Dendritic cell treated with granulocyte-macrophage colony-stimulating factor and Interleukin-4, amounts not matched to agents 40 ng/mL and 50 ng/mL, for 4 days (primary cell): Measurements from ENCODE around the gene PRM2.
A peak's percentile ranks its signal among the peaks of the same experiment; 100 is the strongest.

Experiments used
- H3K27ac Mint-ChIP-seq: one replicate; pipeline ENCODE4 v1.8.0; 2022; ENCODE audit warnings: mild to moderate bottlenecking, mixed read lengths
- H3K27me3 Mint-ChIP-seq: one replicate; pipeline ENCODE4 v1.8.0; 2022; ENCODE audit warnings: mild to moderate bottlenecking, mixed read lengths
- H3K36me3 Mint-ChIP-seq: one replicate; pipeline ENCODE4 v1.8.0; 2022; ENCODE audit warnings: low read depth, mixed read lengths
- H3K4me1 Mint-ChIP-seq: one replicate; pipeline ENCODE4 v1.8.0; 2022; ENCODE audit warnings: low read depth, mixed read lengths
- H3K4me3 Mint-ChIP-seq: one replicate; pipeline ENCODE4 v1.8.0; 2022; ENCODE audit warnings: mild to moderate bottlenecking, moderate library complexity, mixed read lengths
- H3K9me3 Mint-ChIP-seq: one replicate; pipeline ENCODE4 v1.8.0; 2022; ENCODE audit warnings: mixed read lengths
- intact Hi-C: fragments of 100-400 bp; cut with micrococcal nuclease; formaldehyde crosslinking; loops from one replicate; pipeline ENCODE4 v1.15.0; 2022

PRM2 gene

GRCh38 chr16:11276143-11276895 lies at the start of gene PRM2:
Gene PRM2 (minus strand): TSS chr16:11276480. CDS start chr16:11276370, 110 bp downstream.
- Mint-ChIP-seq H3K9me3 (no peaks in the 10 kb centered on the region), H3K27ac (peak within 1 kb of the TSS; percentile 23), H3K27me3 (peaks cover 45% of the 10 kb centered on the region), H3K4me3 (no peak within 1 kb of the TSS), H3K36me3 (no peaks in the 10 kb centered on the region), H3K4me1 (peaks cover 50% of the 10 kb centered on the region)
- intact Hi-C loops = no loop called here

GRCh38 chr16:11325404-11326083 lies 49.3 kb upstream of the PRM2 start:
- Mint-ChIP-seq H3K36me3 (no peaks in the 10 kb centered on the region), H3K9me3 (no peaks in the 10 kb centered on the region), H3K27me3 (peaks cover 15% of the 10 kb centered on the region), H3K4me3 (peak overlapping the region; percentile 2), H3K4me1 (peaks cover 60% of the 10 kb centered on the region), H3K27ac (peak overlapping the region; percentile 94)
- intact Hi-C loops = loop anchor here (2.0 kb wide), 2 partner anchors 15 to 29 kb away; no protein-coding TSS in a partner anchor

GRCh38 chr16:11323551-11324336 lies 47.5 kb upstream of the PRM2 start:
- Mint-ChIP-seq H3K27me3 (peaks cover 14% of the 10 kb centered on the region), H3K27ac (no peak overlapping the region), H3K4me3 (no peak overlapping the region), H3K4me1 (peaks cover 44% of the 10 kb centered on the region), H3K36me3 (no peaks in the 10 kb centered on the region), H3K9me3 (no peaks in the 10 kb centered on the region)
- intact Hi-C loops = no loop called here

GRCh38 chr16:11322823-11323222 lies 46.5 kb upstream of the PRM2 start:
- Mint-ChIP-seq H3K4me3 (no peak overlapping the region), H3K9me3 (no peaks in the 10 kb centered on the region), H3K27me3 (peaks cover 19% of the 10 kb centered on the region), H3K27ac (no peak overlapping the region), H3K4me1 (peaks cover 38% of the 10 kb centered on the region), H3K36me3 (no peaks in the 10 kb centered on the region)
- intact Hi-C loops = no loop called here

GRCh38 chr16:11321662-11322061 lies 45.4 kb upstream of the PRM2 start:
- Mint-ChIP-seq H3K4me3 (no peak overlapping the region), H3K4me1 (peaks cover 27% of the 10 kb centered on the region), H3K27ac (no peak overlapping the region), H3K27me3 (peaks cover 22% of the 10 kb centered on the region), H3K9me3 (no peaks in the 10 kb centered on the region), H3K36me3 (no peaks in the 10 kb centered on the region)
- intact Hi-C loops = no loop called here

- Mint-ChIP-seq H3K4me3 (no peak overlapping the region), H3K9me3 (no peaks in the 10 kb centered on the region), H3K27me3 (peaks cover 32% of the 10 kb centered on the region), H3K27ac (no peak overlapping the region), H3K4me1 (peaks cover 23% of the 10 kb centered on the region), H3K36me3 (no peaks in the 10 kb centered on the region)
- intact Hi-C loops = no loop called here
These were observed 43.9 kb upstream of the PRM2 start for GRCh38 chr16:11320170-11320569.

- Mint-ChIP-seq H3K4me3 (no peak overlapping the region), H3K9me3 (no peaks in the 10 kb centered on the region), H3K36me3 (no peaks in the 10 kb centered on the region), H3K27ac (no peak overlapping the region), H3K4me1 (peaks cover 20% of the 10 kb centered on the region), H3K27me3 (peaks cover 37% of the 10 kb centered on the region)
- intact Hi-C loops = no loop called here
These were observed 43.4 kb upstream of the PRM2 start for GRCh38 chr16:11319529-11320146.

GRCh38 chr16:11318817-11319216 lies 42.5 kb upstream of the PRM2 start:
- Mint-ChIP-seq H3K27ac (peak overlapping the region; percentile 16), H3K4me3 (no peak overlapping the region), H3K27me3 (peaks cover 45% of the 10 kb centered on the region), H3K4me1 (peaks cover 26% of the 10 kb centered on the region), H3K36me3 (no peaks in the 10 kb centered on the region), H3K9me3 (no peaks in the 10 kb centered on the region)
- intact Hi-C loops = no loop called here

GRCh38 chr16:11316331-11317015 lies 40.2 kb upstream of the PRM2 start:
- no peaks in the 10 kb centered on the region for H3K9me3 Mint-ChIP-seq
- intact Hi-C loops = no loop called here
- no peaks in the 10 kb centered on the region for H3K36me3 Mint-ChIP-seq
- H3K4me1 Mint-ChIP-seq = peaks cover 50% of the 10 kb centered on the region
- peak overlapping the region; percentile 65 for H3K27ac Mint-ChIP-seq
- H3K27me3 Mint-ChIP-seq = peaks cover 45% of the 10 kb centered on the region
- H3K4me3 Mint-ChIP-seq = no peak overlapping the region

GRCh38 chr16:11315510-11315909 lies 39.2 kb upstream of the PRM2 start:
- no peaks in the 10 kb centered on the region for H3K9me3 Mint-ChIP-seq
- peak overlapping the region; percentile 65 for H3K27ac Mint-ChIP-seq
- H3K4me1 Mint-ChIP-seq = peaks cover 60% of the 10 kb centered on the region
- intact Hi-C loops = no loop called here
- peaks cover 44% of the 10 kb centered on the region for H3K27me3 Mint-ChIP-seq
- no peak overlapping the region for H3K4me3 Mint-ChIP-seq
- H3K36me3 Mint-ChIP-seq = no peaks in the 10 kb centered on the region

- Mint-ChIP-seq H3K27ac (peak overlapping the region; percentile 43), H3K4me1 (peaks cover 69% of the 10 kb centered on the region), H3K4me3 (no peak overlapping the region), H3K36me3 (no peaks in the 10 kb centered on the region), H3K27me3 (peaks cover 43% of the 10 kb centered on the region), H3K9me3 (no peaks in the 10 kb centered on the region)
- intact Hi-C loops = loop anchor here (5.0 kb wide), 1 partner anchor 33 kb away; the partner anchor contains the start of gene RMI2
These were observed 38.1 kb upstream of the PRM2 start for GRCh38 chr16:11314309-11314894.

GRCh38 chr16:11313493-11314308 lies 37.4 kb upstream of the PRM2 start:
- Mint-ChIP-seq H3K27ac (peak overlapping the region; percentile 43), H3K4me3 (no peak overlapping the region), H3K27me3 (peaks cover 41% of the 10 kb centered on the region), H3K4me1 (peaks cover 72% of the 10 kb centered on the region), H3K9me3 (no peaks in the 10 kb centered on the region), H3K36me3 (no peaks in the 10 kb centered on the region)
- intact Hi-C loops = loop anchor here (5.0 kb wide), 1 partner anchor 34 kb away; the partner anchor contains the start of gene RMI2
